ENCODE data around the gene SLC43A2.

SLC43A2 gene

GRCh38 chr17:1621273-1621954 is 7.2 kb downstream of the SLC43A2 start:
- no peak for FAIRE-seq

DNA sequence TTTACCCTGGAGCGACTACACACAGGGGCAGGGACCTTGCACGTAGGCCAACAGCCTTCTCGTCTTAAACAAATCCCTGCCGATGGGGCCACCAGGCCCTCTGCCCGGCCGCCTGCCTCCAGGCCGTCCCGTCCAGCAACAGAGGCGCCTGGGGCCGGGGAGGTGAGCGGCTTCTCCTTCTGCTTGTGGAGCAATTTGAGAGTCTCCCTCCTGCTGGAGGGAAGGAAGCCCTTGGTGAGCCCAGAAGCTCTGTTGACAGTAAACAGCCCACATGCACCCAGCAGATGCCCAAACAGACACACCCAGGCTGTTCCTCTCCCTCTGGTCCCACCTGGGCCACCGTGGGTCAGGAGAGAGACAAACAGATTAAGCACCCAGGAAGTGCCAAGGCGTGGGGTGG is 8.1 kb downstream of the SLC43A2 start:
- no peak for FAIRE-seq

DNA sequence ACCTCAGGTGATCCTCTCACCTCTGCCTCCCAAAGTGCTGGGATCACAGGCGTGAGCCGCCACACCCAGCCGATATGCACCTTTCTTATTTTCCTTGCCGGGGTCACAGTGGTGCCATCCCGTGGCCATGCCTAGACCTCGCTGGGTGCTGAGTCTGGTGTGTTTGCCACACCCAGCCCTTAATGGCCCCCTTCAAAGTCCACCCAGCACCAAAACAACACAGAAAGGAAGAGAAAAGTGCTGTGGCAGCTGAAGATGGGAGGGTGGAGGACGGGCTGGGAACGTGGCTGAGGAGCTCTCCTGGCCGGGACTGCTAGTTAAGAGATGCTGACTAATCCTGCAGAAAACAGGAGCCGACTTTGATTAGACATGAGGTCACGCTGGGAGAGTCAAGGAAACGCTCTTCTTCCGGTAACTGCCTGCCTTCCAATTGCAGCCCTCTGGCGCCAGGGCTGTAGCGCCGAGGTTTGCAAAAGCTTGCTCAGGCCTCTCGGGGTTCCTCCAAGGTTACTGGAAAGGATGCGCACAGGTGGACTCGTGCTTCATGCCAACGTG is 10.9 kb downstream of the SLC43A2 start:
- no peak for FAIRE-seq

GRCh38 chr17:1616101-1616500 is 12.5 kb downstream of the SLC43A2 start:
- no peak for FAIRE-seq

- no peak for FAIRE-seq
These were observed 16.2 kb downstream of the SLC43A2 start for GRCh38 chr17:1612400-1612799.

GRCh38 chr17:1611715-1612114 is 16.9 kb downstream of the SLC43A2 start:
- FAIRE-seq = no peak

GRCh38 chr17:1608676-1609075 is 20.0 kb downstream of the SLC43A2 start:
- no peak for FAIRE-seq

- FAIRE-seq = no peak
These were observed 20.7 kb downstream of the SLC43A2 start for GRCh38 chr17:1607971-1608320.

GRCh38 chr17:1606352-1606985 is 22.2 kb downstream of the SLC43A2 start:
- FAIRE-seq = no peak

DNA sequence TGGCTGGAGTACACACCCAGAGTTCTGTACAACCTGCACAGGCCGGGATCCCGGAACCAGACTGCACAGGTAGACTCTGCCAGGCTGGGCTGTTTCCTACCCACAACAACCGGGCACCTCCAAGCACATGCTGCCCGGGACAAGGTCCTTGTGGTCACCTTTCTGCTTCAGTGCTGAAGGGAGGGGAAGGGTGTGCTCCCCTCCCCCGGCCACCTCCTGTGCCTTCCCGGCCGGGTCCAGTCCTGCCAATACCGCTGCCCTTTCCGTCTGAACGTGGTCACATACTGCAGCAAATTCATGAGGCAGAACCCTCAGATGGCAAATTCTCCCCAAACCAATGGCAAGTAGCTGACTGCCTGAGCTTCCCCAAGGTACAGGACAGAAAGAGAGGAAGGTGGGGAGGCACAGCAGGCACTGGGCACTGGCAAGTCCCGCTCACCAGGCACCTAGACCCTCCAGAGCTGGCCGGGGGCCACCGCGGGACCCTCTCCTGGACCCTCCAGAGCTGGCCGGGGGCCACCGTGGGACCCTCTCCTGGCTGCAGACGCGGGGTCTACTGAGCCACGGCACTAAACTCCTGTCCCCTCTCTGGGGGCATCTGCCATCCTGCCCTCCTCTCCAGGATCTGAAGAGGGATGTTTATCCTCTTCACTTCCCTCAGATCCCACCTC is 22.8 kb downstream of the SLC43A2 start:
- no peak for FAIRE-seq

- FAIRE-seq = no peak
These were observed 23.7 kb downstream of the SLC43A2 start for GRCh38 chr17:1604831-1605528.

GRCh38 chr17:1601571-1601970 is 27.1 kb downstream of the SLC43A2 start:
- no peak for FAIRE-seq

- FAIRE-seq = no peak
These were observed 30.1 kb downstream of the SLC43A2 start for GRCh38 chr17:1598399-1599095.

DNA sequence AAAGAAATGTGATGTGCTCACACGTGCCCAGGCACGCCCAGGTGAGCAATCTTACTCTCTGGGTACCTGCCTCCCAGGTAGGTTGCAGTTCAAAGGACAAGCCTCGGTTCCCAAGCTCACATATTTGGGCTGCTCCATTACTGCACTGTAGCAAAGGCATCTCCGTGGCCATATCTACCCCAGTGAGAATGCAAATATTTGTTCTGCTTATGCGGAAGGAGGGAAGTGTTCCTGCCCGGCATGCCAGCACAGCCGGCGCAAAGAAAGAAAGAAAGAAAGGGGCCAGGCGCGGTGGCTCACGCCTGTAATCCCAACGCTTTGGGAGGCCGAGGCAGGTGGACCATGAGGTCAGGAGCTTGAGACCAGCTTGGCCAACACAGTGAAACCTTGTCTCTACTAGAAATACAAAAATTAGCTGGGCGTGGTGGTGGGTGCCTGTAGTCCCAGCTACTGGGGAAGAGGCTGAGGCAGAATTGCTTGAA is 30.7 kb downstream of the SLC43A2 start:
- FAIRE-seq = no peak

DNA sequence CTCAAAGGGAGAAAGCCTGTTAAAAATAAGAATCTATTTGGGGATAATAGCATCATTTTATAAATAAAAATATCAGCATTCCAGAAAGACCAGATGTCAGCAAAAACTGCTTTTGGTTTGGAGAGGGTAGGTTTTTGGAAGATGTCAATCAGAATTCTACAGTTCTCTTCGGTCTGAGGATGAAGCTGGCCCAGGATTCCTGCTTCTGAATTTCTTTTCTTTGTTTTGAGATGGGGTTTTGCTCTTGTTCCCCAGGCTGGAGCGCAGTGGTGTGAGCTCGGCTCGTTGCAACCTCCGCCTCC is 35.1 kb downstream of the SLC43A2 start:
- no peak for FAIRE-seq

GRCh38 chr17:1592751-1593629 is 35.6 kb downstream of the SLC43A2 start:
- FAIRE-seq = no peak

GRCh38 chr17:1591474-1592090 is 37.1 kb downstream of the SLC43A2 start:
- no peak for FAIRE-seq

DNA sequence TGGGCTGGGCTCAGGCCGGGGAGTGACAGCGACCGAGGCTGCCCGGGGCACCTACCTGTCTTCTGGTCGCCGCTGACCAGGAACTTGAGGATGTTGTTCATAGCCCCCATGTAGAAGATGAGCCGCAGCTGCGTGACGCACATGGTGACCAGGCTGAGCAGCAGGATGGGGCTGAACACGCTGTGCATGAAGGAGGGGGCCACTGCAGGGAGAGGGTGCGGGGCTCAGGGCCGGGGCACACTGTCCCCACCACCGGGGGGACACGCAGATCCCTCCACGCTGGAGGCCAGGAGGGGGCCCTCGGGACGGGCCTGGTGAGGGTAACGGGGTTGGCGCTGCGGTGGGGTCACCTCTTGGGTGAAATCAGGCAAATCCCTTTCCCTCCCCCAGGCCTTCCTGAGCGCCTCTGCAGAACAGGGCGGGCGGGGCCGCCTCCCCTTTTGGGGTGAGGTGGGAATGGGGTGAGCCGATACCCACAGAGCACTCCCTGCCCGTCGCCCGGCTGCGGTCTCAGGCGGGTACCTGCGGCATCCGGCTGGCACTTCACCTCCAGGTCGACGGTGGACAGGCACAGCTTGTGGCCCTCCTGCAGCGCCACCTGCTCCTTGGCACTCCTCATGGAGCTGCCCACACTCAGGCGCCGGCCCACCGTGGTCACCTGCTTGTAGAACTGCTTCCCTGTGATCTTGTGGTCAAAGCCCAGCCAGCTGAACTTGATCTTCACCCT is 37.7 kb downstream of the SLC43A2 start:
- no peak for FAIRE-seq

DNA sequence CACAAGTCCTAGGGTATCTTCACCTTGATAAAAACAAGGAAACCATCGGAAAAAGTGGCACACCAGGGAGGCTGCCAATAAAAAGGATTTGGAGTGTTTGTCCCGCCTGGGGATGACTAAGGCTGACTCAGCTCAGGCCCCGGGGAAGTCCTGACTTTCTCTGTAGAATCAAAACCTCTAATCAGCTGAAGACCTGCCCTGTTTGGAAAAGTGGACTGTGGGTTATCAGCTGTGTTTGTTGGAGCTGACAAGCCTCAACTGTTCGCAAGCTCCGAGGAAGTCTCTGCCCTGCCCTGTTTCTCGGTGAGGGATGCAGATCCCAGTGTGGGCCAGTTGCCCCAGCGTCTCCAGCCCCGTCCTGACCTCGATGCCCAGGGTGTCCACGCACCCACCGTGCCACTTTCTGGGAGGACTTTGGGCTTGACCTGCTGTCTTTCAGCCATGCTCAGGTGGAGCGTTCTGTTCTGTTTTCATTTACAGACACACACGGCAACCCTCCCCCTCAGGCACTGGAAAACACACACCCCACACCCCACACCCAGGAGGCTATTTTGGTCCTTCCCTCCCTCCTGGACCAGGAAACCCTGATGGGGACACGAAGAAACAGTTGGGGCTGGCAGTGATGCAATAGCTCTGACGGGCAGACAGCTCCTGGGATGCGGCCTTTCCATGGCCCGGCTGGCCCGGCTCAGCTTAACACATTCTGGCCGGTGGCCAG is 38.4 kb downstream of the SLC43A2 start:
- FAIRE-seq = no peak

Measured in A204.1 (cell line).